ENCODE data around the gene ARHGEF38. TPM values are rescaled to one million over a fixed set of nuclear protein-coding genes. Genes with fewer than 3 reads are reported as not detected.

Gene ARHGEF38
- total RNA-seq, 1 donor from 2014 or later: not detected

GRCh38 chr4:105510245-105510644, 42.2 kb upstream of the ARHGEF38 start:
- no peak for DNase-seq (ENCODE audit: low read depth, low spot score)
- no peak overlapping the region for H3K4me3 Mint-ChIP-seq
- peaks cover 2% of the 10 kb centered on the region for H3K36me3 Mint-ChIP-seq (ENCODE audit: low read depth)
- H3K27me3 Mint-ChIP-seq (ENCODE audit: low read depth): peaks cover 37% of the 10 kb centered on the region
- H3K9me3 Mint-ChIP-seq: peaks cover 4% of the 10 kb centered on the region
- no peak for TF ChIP-seq CTCF (conservative IDR thresholded peaks at IDR 0.05)
- H3K27ac Mint-ChIP-seq (ENCODE audit: unreplicated experiment): no peak overlapping the region
- no peaks in the 10 kb centered on the region for H3K4me1 Mint-ChIP-seq

GRCh38 chr4:105520819-105521790, 31.3 kb upstream of the ARHGEF38 start:
- no peaks in the 10 kb centered on the region for H3K4me1 Mint-ChIP-seq
- H3K36me3 Mint-ChIP-seq (ENCODE audit: low read depth): no peaks in the 10 kb centered on the region
- H3K4me3 Mint-ChIP-seq: no peak overlapping the region
- DNase-seq (ENCODE audit: low read depth, low spot score): peak; percentile 43
- H3K27me3 Mint-ChIP-seq (ENCODE audit: low read depth): peaks cover 27% of the 10 kb centered on the region
- H3K9me3 Mint-ChIP-seq: peaks cover 2% of the 10 kb centered on the region
- no peak overlapping the region for H3K27ac Mint-ChIP-seq (ENCODE audit: unreplicated experiment)
- peak; percentile 82 for TF ChIP-seq CTCF (conservative IDR thresholded peaks at IDR 0.05)

- peaks cover 33% of the 10 kb centered on the region for H3K27me3 Mint-ChIP-seq (ENCODE audit: low read depth)
- DNase-seq (ENCODE audit: low read depth, low spot score): no peak
- peaks cover 3% of the 10 kb centered on the region for H3K9me3 Mint-ChIP-seq
- H3K4me3 Mint-ChIP-seq: no peak overlapping the region
- H3K27ac Mint-ChIP-seq (ENCODE audit: unreplicated experiment): no peak overlapping the region
- H3K4me1 Mint-ChIP-seq: no peaks in the 10 kb centered on the region
- no peaks in the 10 kb centered on the region for H3K36me3 Mint-ChIP-seq (ENCODE audit: low read depth)
- TF ChIP-seq CTCF (conservative IDR thresholded peaks at IDR 0.05): no peak
Measured at GRCh38 chr4:105526656-105527055, 25.8 kb upstream of the ARHGEF38 start.

GRCh38 chr4:105527081-105527480, 25.3 kb upstream of the ARHGEF38 start:
- H3K27me3 Mint-ChIP-seq (ENCODE audit: low read depth): peaks cover 28% of the 10 kb centered on the region
- H3K4me3 Mint-ChIP-seq: no peak overlapping the region
- peaks cover 3% of the 10 kb centered on the region for H3K9me3 Mint-ChIP-seq
- no peak for DNase-seq (ENCODE audit: low read depth, low spot score)
- H3K27ac Mint-ChIP-seq (ENCODE audit: unreplicated experiment): no peak overlapping the region
- no peaks in the 10 kb centered on the region for H3K4me1 Mint-ChIP-seq
- TF ChIP-seq CTCF (conservative IDR thresholded peaks at IDR 0.05): no peak
- no peaks in the 10 kb centered on the region for H3K36me3 Mint-ChIP-seq (ENCODE audit: low read depth)

GRCh38 chr4:105536601-105537000, 15.8 kb upstream of the ARHGEF38 start:
- Mint-ChIP-seq H3K4me3 (no peak overlapping the region), H3K27ac (ENCODE audit: unreplicated experiment) (no peak overlapping the region), H3K36me3 (ENCODE audit: low read depth) (no peaks in the 10 kb centered on the region), H3K27me3 (ENCODE audit: low read depth) (peaks cover 43% of the 10 kb centered on the region), H3K4me1 (no peaks in the 10 kb centered on the region), H3K9me3 (no peaks in the 10 kb centered on the region)
- TF ChIP-seq CTCF (conservative IDR thresholded peaks at IDR 0.05): no peak
- DNase-seq (ENCODE audit: low read depth, low spot score): no peak

Measured in neural crest cell (in vitro differentiated cells).